Esophagus mucosa (tissue), 1 donor: ENCODE results near the gene SLC52A1. TPM values are rescaled to one million over a fixed set of nuclear protein-coding genes. Genes with fewer than 3 reads are reported as not detected.
A peak's percentile ranks its signal among the peaks of the same experiment; 100 is the strongest.
"Not testable (repeated sequence)": the region's sequence is repeated elsewhere in the genome, so short reads cannot be mapped to it uniquely, and the experiment has no call there.

Experiments
- ATAC-seq: fragments of 200-7000 bp; cut with Tn5 transposase; one replicate; pipeline ENCODE4 v1.9.1; 2020
- total RNA-seq: library from RNA; stranded (reverse); gene quantifications from one replicate; pipeline ENCODE4 v1.2.4, GENCODE V29; 2023
- donor health status: DM: yes; HTN: yes; CAD: no.

The SLC52A1 gene
- total RNA-seq, 1 donor from 2014 or later, result 0.68 TPM

- not testable (repeated sequence) for ATAC-seq
These were observed 5.1 kb downstream of the SLC52A1 start for GRCh38 chr17:5030168-5030567.

GRCh38 chr17:5027916-5028315 lies 7.3 kb downstream of the SLC52A1 start:
- ATAC-seq, result no peak

GRCh38 chr17:5027299-5027698 lies 7.9 kb downstream of the SLC52A1 start:
- no peak for ATAC-seq

- ATAC-seq, result no peak
These were observed 10.6 kb downstream of the SLC52A1 start for GRCh38 chr17:5024604-5025003.

- ATAC-seq, result peak; percentile 8
These were observed 11.6 kb downstream of the SLC52A1 start for GRCh38 chr17:5023588-5024147.

- no peak for ATAC-seq
These were observed 13.0 kb downstream of the SLC52A1 start for GRCh38 chr17:5022171-5022711.

GRCh38 chr17:5020502-5021023 lies 14.7 kb downstream of the SLC52A1 start:
- ATAC-seq, result no peak

- no peak for ATAC-seq
These were observed 15.7 kb downstream of the SLC52A1 start for GRCh38 chr17:5019475-5019956.

- ATAC-seq, result peak; percentile 7
These were observed 20.9 kb downstream of the SLC52A1 start for GRCh38 chr17:5014357-5014756.

GRCh38 chr17:5011928-5012327 lies 23.3 kb downstream of the SLC52A1 start:
- peak; percentile 71 for ATAC-seq

GRCh38 chr17:5003214-5003867 lies 31.9 kb downstream of the SLC52A1 start:
- ATAC-seq, result no peak

GRCh38 chr17:5002121-5002788 lies 33.0 kb downstream of the SLC52A1 start:
- no peak for ATAC-seq

- ATAC-seq, result no peak
These were observed 35.0 kb downstream of the SLC52A1 start for GRCh38 chr17:5000237-5000639.

GRCh38 chr17:4999430-5000093 lies 35.7 kb downstream of the SLC52A1 start:
- no peak for ATAC-seq

GRCh38 chr17:4998732-4999429 lies 36.3 kb downstream of the SLC52A1 start:
- ATAC-seq, result peak; percentile 60

- peak; percentile 4 for ATAC-seq
These were observed 37.0 kb downstream of the SLC52A1 start for GRCh38 chr17:4998027-4998731.

- peak; percentile 92 for ATAC-seq
These were observed 37.8 kb downstream of the SLC52A1 start, which contains the start of the genes INCA1 and KIF1C for GRCh38 chr17:4997302-4998026. INCA1 (minus strand) TSS chr17:4997522; CDS start chr17:4994437, 3,085 bp downstream. KIF1C (plus strand) TSS chr17:4997950; CDS start chr17:5000247, 2,297 bp downstream.

GRCh38 chr17:4994081-4994595 lies 41.1 kb downstream of the SLC52A1 start:
- ATAC-seq, result no peak

GRCh38 chr17:4987767-4988567 lies 47.3 kb downstream of the SLC52A1 start:
- ATAC-seq, result no peak
